ENCODE results near the gene PGBD5.

DNA sequence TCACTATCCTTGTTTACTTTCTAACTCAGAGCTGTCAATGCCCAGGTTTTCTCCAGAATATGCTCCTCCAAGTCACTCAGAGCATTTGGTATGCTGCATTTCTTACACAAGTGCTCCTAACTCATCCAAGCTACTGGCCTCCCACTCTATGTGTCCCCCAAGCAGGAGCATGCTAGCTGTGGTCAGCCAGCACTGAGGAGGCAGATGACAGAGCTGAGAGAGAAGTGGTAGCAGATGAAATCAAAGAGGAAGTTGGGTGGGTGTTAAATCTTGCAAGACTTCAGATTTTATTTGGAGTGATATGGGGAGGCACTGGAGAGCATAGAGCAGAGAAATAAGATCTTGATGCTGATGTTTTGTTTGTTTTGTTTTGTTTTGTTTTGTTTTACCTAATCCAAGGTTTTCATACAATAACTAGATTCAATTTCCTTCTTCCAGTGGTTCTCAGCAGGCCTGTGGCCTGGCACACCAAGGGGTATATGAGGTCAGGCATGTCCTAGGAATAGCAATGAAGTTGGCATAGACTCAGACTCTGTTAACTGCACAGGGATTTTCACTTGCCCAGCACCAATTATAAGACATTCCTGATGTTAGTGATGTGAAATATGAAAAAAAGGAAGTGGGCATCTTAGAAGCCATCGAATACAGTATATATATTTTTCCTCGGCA, 3.1 kb upstream of the PGBD5 start:
- TF ChIP-seq, protein P1, sequence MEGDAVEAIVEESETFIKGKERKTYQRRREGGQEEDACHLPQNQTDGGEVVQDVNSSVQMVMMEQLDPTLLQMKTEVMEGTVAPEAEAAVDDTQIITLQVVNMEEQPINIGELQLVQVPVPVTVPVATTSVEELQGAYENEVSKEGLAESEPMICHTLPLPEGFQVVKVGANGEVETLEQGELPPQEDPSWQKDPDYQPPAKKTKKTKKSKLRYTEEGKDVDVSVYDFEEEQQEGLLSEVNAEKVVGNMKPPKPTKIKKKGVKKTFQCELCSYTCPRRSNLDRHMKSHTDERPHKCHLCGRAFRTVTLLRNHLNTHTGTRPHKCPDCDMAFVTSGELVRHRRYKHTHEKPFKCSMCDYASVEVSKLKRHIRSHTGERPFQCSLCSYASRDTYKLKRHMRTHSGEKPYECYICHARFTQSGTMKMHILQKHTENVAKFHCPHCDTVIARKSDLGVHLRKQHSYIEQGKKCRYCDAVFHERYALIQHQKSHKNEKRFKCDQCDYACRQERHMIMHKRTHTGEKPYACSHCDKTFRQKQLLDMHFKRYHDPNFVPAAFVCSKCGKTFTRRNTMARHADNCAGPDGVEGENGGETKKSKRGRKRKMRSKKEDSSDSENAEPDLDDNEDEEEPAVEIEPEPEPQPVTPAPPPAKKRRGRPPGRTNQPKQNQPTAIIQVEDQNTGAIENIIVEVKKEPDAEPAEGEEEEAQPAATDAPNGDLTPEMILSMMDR (IDR thresholded peaks at IDR 0.05), result no peak
- TF ChIP-seq POLR2A (IDR thresholded peaks at IDR 0.05), result no peak
